NCI-H524 treated with DMSO at 0.1 percent for 48 hours (cell line): ENCODE measurements around the gene SHISA9.

ENCODE experiments used
- DNase-seq: peaks from one replicate; lab custom pipeline; 2025; lab: John Stamatoyannopoulos, UW

SHISA9 gene

DNA sequence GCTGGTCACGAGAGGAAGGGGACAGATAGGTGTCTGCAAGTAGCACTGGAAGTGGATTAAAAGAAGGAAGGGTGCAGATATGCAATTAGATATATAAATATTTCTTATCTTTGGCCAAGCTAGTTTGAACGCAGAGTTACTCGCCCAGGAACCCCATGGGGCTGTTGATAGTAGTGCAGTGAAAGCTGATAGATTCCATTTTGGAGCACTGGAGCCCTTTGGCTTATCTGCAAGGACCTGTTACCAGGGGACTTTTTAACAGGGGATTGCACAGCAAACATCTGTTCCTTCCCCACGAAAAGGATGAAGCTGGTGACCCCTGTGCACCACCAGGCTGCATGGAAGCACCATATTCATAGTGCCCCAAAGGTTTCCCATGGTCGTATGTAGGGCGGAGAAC lies 218.7 kb downstream of the SHISA9 start:
- no peak for DNase-seq

DNA sequence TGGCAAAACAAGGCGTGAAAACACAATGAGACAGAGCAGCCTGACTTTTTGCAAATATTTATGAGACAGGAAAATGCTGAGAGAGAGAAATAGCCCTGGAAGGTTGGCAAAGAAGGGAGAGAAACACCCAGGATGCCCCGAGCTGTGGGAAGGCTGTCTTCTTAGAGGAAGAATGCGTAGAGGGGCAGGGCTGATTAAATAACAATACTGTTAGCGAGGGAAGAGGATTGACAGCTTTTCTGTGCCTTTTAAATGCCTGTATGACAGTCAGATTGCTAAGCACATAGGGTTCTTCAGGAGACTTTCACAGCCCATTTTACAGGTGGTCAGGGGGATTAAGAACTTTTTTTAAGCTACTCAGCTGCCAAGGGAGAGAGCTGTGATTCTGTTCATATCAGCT lies 219.2 kb downstream of the SHISA9 start:
- DNase-seq: no peak

DNA sequence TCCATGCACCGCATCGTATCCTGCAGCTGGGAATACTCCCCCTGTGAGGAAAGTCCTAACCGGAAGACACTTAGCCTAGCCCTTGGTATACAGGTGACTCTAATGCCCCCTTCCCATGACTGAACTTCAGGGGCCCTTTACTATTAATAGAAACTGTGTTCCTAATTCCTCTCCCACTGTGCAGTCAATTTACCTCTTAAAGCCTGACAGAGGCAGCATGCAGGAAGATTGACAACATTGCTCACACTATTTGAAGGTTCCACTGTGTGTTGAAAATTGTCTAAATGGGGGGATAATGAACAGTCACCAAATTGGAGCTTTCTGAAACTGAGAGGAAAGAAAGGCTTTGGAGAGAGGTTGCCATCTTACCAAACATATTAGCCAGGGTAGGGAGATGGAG lies 222.6 kb downstream of the SHISA9 start:
- no peak for DNase-seq

DNA sequence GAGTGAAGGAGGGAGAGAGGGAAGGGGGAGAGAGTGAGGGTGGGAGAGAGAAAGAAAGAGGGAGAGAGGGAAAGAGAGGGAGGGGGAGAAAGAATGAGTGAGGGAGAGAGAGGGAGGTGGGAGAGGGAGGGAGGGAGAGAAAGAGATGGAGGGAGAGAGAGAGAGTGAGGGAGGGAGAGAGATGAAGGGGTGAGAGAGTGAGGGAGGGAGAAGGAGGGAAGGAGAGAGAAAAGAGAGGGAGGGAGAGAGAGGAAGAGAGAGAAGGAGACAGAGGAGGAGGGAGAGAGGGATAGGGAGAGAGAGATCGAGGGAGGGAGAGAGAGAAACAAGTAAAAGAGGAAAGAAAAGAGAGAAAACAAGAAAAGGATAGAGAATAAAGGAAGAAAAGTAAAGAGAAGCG lies 225.7 kb downstream of the SHISA9 start:
- no peak for DNase-seq

DNA sequence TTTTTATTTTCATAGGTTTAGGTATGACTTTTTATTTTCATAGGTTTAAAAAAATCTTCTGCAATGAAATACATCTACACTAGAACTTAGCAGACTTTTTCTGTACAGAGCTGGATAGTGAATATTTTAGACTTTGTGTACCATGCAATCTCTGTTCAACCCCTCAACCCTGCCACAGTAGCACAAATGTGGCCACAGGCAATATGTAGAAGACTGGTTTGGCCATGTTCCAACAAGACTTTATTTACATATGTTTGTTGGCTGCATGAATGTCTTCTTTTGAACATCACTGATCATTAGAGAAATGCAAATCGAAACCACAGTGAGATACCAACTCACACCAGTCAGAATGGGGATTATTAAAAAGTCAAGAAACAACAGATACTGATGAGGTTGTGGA lies 229.2 kb downstream of the SHISA9 start:
- DNase-seq: no peak

DNA sequence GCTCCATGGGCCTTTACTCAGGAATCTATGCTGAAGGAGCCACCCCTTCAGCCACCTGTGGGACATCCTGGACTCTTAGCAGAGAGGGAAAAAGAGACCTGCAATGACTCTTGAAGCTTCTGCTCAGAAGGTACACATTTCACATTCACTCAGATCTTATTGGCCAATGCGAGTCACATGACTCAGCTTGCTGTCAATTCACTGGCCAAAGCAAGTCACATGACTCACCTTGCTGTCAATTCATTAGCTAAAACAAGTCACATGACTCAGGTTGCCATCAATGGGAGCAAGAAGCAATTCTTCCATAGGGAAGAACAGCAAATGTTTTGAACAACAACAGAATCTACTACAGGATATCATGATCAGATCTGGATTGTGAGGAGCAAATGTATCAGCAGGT lies 233.4 kb downstream of the SHISA9 start:
- DNase-seq: no peak

DNA sequence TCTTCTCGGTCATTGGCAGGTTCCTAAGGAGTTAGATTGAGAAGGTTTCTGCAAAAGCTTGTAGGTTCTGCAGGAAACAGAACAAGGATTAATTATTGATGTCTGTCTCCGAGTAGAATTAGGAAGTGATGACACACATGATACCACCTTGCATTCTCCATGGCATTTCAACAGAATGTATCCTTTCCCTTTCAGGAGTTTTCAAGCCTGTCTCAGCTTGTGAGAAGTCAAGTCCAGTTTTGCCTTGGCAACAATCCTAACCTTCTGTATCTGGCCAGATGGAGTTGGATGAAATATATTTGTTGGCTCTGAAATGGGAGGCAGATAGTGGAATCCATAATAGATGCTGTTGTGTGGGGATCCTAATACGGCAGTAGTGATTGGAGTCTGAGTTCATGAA lies 235.5 kb downstream of the SHISA9 start:
- DNase-seq: no peak

DNA sequence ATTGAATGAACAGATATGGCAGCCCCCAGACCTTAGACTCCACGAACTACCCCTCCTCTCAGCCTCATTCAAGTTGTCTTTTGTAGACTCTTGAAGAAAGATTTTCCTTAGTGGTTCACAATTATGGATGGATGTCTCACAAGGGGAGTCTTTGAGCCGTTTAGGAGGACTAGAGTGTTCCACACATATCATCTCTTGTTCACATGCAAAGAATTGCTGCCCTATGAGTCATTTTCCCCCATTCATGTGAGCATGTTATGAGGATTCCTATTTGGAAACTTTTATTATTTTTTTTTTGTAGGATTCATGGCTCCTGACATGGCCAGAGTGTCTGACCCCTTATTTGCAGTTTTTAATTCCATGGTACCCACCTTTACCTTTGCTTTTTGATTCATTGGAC lies 237.1 kb downstream of the SHISA9 start:
- DNase-seq: no peak

DNA sequence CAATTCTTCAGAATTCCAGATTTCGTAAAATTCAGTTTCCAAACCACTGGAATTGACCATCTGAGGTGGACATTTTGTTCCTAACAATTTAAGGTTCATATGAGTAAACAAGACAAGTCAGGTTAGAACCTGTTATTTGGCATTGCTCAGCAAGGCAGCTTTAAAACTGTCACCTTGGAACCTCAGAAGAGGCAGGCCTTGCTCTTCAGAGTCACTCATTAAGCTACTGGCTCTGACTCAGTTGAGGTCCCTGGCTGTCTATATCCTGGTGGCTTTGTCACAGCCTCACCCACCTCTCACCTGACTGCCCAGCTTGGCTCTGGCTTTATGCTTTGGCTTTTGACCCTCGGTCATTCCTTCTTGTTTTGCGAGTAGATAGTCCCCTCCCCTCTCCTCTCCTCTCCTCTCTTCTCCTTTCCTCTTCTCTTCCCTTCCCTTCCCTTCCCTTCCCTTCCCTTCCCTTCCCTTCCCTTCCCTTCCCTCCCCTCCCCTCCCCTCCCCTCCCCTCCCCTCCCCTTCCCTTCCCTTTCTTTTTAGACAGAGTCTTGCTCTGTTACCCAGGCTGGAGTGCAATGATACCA lies 238.4 kb downstream of the SHISA9 start:
- no peak for DNase-seq

DNA sequence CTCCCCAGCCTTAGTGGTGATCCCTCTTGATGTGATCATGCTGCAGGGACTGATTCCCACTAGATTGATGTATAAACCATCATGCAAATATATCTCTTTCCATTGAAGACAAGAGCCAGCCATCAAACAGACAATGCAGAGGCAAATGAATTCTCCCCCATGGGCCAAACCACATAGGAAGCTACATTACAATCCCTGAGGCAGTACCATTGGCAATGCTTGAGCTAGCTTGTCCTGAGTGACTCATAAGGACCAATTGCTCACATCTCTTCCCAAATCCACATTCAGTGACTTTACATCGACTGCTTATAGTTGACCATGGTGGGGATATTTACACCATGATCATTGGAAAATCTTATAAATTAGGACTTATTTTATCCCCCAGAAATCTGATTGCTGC lies 242.2 kb downstream of the SHISA9 start:
- DNase-seq: no peak

DNA sequence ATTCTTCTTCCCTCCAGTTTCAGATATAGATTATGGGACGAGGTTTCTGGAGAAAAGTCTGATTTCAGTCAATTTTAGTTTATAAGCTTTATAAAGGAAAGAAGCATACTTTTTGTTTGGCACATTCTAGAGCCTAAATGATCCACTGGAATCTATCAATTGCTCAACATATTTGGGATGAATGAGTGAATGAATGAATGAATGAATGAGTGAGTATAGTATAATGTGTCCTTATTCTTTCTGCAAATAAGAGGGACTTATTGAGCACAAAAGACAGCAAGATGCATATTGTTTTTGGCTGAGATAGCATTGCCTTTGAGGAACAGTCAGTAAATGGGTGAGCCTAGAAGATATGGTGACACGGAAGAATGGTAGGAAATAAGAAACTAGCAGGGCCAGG lies 245.4 kb downstream of the SHISA9 start:
- no peak for DNase-seq

DNA sequence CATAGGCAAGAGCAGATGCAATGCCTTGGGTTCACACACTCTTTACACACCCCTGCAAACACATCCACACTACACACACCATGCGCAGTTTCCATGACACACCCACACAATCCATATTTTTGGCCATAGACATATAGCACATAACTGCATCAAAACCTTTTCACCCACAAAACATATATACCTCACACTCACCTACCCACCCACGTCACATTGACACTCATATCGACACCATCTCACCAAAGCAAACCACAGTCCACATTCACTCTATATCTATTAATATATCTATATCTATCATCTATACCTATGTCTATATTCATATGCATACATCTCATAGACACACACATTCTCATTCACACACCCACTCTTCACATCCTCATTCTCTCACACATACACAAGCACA lies 246.9 kb downstream of the SHISA9 start:
- DNase-seq: no peak

DNA sequence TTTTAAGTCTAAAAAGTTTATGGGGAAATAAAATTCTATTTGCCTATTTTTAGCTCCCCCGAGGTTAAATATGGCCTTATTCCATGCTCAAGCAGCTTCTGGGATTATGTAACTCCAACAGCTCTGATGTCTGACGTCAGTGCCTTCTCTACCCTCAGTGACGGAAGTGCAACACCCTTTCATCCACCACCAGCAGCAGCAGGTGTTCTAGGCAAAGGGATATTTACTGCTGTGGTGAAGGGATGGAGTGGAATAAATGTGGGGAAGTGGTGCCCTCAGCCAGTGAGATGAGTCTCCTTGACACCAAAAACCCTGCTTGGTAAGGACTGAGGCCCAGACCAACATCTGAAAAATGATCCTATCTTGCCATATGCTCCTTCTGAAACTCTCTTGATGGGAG lies 247.4 kb downstream of the SHISA9 start:
- DNase-seq: peak; percentile 53

DNA sequence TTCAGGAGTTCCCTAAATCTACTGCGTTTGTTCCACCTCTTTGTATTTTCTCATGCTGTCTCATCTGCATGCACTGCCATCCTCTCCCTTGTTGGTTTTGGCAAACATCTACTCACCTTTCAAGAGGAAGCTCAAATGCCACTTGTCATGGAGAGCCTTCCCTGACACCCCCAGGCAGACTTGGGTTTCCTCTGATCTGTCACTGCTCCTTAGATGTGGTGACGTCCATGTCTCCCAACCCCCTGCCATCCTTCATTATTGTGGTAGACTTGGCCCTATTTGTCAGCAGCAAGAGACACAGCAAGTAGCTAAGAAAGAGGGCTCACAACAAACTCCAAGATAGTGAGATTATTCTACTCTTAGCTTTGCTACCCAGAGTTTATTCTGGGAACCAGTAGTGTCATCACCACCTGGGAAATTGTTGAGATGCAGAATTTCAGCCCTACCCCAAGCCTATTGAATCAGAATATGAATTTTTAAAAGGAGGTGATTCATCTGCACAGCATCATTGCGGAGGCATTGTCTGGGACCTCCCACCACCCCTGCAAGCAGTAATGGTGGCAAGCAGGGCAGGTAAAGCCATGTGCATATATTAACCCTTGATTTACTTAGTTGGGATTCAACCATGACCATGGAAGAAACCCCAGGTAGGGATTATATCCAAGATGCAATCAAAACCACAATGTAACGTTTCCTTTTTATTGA lies 248.9 kb downstream of the SHISA9 start:
- DNase-seq: no peak

DNA sequence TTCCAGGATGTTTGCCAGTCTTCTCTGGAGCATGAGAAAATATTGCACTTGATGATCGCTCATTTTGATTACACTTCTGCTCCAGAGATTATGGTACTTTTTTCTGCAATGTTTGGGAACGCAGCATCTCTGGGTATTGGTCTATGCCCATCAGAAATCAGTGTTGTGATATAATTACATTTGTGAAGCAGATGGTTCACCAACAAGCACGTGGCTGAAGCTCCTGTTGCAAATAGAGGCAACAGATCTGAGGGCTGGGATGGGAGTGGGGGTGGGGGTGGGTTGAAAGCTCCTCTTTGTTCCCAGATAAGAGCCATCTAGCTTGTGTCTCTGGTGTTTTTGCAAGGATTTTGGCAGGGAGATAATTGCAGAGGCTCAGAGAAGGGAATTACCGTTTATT lies 252.3 kb downstream of the SHISA9 start:
- DNase-seq: no peak

DNA sequence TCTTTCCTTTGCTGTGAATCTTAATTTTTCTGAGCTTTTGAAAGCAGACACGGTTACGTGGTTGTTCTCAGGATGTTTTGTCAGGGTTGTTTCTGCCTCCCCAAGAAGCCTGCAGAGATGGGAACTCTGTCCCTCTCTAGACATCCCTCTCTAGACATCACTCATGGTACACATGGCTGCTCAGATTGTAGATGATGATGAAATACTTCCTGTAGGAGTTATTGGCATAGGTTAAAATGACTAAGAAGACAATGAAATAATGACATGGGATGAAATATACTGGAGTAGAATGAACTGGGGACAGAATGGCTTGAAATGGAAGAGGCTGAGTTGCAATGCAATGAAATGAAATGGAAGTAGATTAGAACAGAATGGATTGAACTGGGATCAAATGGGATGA lies 253.4 kb downstream of the SHISA9 start:
- DNase-seq: no peak

DNA sequence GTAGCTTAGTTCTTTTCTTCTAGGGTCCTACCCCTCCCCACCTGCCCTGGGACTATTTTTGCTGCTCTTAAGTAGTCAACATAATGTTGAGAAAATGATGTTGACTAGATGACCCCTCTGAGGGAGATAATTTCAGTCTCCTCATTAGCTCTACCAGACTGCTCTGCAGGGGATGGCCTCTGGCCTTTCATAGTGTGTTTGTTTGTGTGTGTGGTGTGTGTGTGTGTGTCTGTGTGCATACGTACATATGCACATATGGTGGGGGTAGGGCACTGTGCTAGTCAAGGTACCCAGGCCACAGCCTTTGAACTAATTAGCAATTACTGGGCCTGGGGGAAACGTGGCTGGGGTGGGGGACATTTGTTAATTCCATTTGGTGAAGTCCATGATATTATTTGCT lies 254.0 kb downstream of the SHISA9 start:
- DNase-seq: no peak

DNA sequence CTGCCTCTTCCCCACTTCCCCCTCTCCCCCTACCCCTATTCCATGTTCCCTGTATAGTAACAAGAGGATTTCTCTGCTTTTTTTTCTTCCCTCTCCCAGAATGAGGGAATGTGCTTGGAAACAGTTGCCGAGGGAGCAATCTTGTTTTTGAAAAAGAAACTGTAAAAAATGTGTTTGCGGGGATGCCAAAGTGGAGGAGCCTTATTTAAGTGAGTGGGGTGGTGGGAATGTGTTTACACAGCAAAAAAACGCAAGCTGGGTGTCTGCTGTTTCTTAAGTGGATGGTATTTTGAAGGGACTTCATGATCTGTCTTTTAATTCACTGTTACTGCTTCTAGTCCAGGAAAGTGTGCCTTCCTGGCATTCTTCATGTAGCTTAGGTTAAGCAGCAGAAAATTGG lies 254.4 kb downstream of the SHISA9 start:
- DNase-seq: no peak

DNA sequence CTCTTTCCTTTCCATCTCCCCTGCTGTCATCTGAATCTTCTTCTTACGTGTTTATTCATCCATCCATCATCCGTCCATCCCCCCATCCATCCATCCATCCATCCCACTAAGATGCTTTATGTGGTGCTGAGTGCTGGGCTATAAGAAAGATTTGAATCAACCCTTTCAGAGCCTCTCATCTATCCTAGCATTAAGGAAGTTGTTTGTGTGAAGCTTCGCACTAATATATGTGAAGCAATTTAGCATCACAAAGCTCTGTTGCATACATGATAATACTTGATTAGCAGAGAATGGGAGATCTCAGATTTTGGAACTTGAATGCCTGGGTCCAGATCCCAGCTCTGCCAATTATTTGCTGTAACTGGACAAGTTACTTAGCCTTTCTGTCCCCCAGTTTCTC lies 255.7 kb downstream of the SHISA9 start:
- DNase-seq: no peak

DNA sequence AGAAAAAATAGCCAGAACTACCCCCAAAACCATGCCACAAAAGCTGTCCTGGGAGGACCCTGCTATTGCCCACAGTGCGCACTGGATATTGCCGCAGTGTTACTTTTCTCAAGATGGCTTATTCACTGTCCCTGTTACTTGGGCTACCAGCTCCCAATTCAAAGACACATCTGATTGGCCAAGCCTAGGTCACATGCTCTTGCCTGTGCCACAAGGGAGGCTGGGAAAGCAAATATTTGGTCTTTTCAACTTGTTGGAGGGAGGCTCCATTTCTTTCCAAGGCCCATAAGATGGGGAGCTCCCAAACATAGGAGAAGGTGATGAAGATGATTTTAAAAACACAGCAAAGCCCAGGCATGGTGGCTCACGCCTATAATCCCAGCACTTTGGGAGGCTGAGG lies 257.0 kb downstream of the SHISA9 start:
- DNase-seq: no peak

DNA sequence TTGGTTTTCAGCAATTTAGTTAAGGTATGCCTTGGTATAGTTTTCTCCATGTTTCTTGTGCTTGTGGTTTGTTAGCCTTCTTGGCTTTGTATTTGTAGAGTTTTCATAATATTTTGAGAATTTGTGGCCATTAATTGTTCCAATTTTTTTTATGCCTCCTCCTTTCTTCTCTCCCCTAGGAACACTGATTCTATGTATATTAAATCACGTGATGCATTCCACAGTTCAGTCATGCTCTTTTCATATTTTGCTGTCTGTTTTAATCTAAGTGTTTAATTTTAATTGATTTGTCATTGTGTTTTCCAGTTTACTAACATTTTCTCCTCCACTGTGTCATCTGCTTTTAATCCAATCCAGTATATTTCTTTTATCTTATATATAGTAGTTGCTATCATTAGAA lies 263.6 kb downstream of the SHISA9 start:
- no peak for DNase-seq

DNA sequence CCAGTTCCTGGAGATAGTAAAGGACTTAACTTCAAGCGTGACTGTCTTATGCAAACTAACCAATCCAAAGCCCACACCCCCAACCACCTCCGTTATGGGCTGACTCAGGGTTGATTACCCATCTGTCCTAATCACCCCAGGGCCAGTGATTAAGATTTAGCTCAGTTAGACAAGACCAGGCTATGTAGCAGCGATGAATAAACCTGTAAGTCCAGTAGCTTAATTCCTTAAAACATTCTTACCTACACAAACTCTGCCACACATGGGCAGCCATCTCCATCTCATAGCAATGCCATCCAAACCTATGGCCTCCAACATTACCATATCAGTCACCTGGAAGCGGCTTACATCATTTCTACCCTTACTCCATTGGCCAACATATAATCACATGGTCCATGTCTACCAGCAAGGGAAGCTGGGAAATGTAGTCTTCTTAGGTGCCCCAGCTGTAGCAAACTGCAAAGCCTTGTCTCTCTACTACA lies 266.7 kb downstream of the SHISA9 start:
- DNase-seq: no peak

DNA sequence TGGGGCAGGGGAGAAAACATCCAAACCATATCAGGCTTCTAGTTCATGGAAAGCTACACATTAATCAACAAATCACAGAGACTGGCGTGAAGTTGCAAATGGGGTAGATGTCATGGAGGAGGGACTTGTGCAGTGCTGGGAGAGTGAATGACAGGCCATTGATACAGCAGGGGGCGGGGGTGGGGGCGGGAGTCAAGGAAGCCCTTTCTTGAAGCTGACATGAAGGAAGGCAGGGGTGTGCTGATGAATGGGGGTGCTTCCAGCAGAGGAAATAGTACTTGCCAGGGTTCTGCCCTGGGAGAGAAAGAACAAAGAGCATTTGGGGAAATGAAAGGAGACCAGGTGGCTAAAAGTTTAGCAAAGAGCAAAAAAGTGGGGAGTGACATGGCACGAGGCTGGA lies 269.9 kb downstream of the SHISA9 start:
- DNase-seq: no peak

DNA sequence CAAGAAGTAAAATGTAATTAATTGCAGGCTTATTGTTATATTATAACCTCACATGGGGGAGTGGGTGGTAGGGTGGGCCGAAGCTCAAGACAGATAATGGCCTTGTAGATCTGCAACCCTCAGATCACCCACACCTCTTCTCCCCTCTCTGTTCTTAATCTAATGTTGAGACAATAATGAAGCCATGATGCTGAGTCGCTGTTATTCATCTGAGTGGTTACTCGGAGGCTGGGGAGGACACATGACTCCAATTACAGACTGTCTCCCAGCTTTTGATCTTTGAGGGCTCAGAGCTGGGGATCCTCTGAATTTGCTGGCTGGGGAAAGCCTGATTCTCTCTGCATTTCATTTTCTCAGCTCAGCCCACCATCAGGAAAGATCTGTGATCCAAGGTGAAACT lies 275.3 kb downstream of the SHISA9 start:
- DNase-seq: no peak
